Cardiac muscle cell (in vitro differentiated cells and primary cell): ENCODE data around the gene CDH16. TPM values are rescaled to one million over a fixed set of nuclear protein-coding genes. Genes with fewer than 3 reads are reported as not detected.

Experiments used
- DNase-seq, 2 donors: peaks; one replicate each; pipeline versions ENCODE4 v3.0.0 to v3.0.0-alpha.2; 2010 to 2017; ENCODE audit warnings: low read depth in 1 of 2, low spot score in 1 of 2
- H3K27ac ChIP-seq: fragments of 200-600 bp; sonication (generic); 2 replicates; pipeline ENCODE4 v1.5.1; 2016
- H3K27me3 ChIP-seq: fragments of 200-600 bp; sonication (generic); 2 replicates; pipeline ENCODE4 v1.6.0; 2016; ENCODE audit warnings: control low read depth
- H3K36me3 ChIP-seq: fragments of 200-600 bp; sonication (generic); 2 replicates; pipeline ENCODE4 v1.5.1; 2016; ENCODE audit warnings: control low read depth
- H3K4me1 ChIP-seq: fragments of 200-600 bp; sonication (generic); 2 replicates; pipeline ENCODE4 v1.8.1; 2017; ENCODE audit warnings: low read depth, mild to moderate bottlenecking, mixed run types
- H3K4me3 ChIP-seq: fragments of 200-600 bp; sonication (generic); 2 replicates; pipeline ENCODE4 v1.5.1; 2016; ENCODE audit warnings: mild to moderate bottlenecking
- H3K9me3 ChIP-seq: fragments of 200-600 bp; sonication (generic); 2 replicates; pipeline ENCODE4 v1.5.1; 2017; ENCODE audit warnings: low read depth, mild to moderate bottlenecking, control low read depth
- polyA plus RNA-seq: library from polyadenylated mRNA; unstranded; fragments of >200 nt; fragmentation: Nextera tagmentation; extraction: Ambion mirVana; gene quantifications from 2 replicates; pipeline ENCODE4 v1.2.1, GENCODE V29; 2016
- total RNA-seq: library from RNA; depleted of rRNA; stranded (reverse); fragments of >200 nt; gene quantifications from 2 replicates; pipeline ENCODE4 v1.2.3, GENCODE V29; 2016
- TF ChIP-seq, protein P1 (sequence below): IDR thresholded peaks from 2 replicates; pipeline ENCODE4 v1.5.1; 2012; ENCODE audit warnings: low read depth, mild to moderate bottlenecking, low read length

Gene CDH16
- total and polyA plus RNA-seq, 2 experiments from 2014 or later: 4.4 TPM; not detected in 1

DNA sequence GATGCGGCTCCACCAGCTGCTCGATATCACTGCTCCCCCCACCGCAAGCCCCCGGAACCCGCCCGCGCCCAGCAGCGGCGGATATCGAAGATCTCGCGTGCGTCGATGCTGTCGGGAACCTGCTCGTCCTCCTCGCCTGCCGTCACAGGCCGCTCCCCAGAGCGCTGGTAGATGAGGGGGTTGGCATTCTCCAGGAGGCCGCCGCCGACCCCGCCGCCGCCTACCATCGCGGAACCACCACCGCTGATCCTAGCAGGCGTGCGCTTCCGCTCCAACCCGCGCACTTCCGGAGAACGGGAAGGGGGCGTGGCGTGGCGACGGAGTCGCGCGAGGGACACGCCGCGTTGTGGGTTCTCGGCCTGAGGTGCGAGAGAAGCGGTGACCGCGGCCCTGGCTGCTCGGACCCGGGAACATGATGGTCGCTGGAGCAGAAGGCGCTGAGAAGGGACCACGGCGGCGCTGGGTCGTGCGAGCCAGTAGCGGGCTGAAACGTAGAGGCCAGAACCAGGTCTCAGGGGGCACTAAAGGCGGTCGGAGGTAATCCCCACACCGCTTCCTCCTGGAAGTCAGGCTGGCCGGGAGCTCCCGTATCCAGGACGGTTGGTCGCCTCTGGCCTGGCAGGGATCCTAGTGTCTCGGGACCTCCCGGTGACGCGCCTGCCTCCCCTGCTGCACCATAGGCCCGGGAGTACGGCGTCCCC is 15.6 kb upstream of the CDH16 start, which contains the start of gene CIAO2B:
Gene CIAO2B, minus strand, starts transcription at position 265 of the 701 bp plus-strand sequence. Its CDS starts 38 bp downstream, at position 227.
- peak; percentile 87 to 90 for DNase-seq
- Histone ChIP-seq H3K9me3 (no peaks in the 10 kb centered on the region), H3K4me1 (peaks cover 27% of the 10 kb centered on the region), H3K27me3 (no peaks in the 10 kb centered on the region), H3K27ac (peak within 1 kb of the TSS; percentile 83), H3K36me3 (peaks cover 5% of the 10 kb centered on the region), H3K4me3 (peak within 1 kb of the TSS; percentile 62)
- TF ChIP-seq, protein P1, sequence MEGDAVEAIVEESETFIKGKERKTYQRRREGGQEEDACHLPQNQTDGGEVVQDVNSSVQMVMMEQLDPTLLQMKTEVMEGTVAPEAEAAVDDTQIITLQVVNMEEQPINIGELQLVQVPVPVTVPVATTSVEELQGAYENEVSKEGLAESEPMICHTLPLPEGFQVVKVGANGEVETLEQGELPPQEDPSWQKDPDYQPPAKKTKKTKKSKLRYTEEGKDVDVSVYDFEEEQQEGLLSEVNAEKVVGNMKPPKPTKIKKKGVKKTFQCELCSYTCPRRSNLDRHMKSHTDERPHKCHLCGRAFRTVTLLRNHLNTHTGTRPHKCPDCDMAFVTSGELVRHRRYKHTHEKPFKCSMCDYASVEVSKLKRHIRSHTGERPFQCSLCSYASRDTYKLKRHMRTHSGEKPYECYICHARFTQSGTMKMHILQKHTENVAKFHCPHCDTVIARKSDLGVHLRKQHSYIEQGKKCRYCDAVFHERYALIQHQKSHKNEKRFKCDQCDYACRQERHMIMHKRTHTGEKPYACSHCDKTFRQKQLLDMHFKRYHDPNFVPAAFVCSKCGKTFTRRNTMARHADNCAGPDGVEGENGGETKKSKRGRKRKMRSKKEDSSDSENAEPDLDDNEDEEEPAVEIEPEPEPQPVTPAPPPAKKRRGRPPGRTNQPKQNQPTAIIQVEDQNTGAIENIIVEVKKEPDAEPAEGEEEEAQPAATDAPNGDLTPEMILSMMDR: no peak

DNA sequence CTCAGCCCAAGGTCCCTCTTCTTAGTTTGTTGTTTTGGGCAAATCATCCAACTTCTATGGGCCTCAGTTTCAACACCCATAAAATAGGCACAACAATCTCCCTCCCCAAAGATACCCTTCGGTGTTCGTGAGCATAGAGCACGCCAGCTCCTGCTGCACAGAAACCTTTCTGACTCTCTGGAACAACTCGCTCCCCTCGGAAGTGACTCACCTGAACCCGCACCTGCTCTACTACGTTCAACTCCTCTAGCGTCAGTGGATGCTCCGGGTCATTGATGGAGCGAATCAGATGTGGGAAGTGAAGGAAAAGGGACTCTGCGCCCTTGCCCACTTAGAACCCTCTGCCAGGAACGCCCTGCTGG is 15.1 kb upstream of the CDH16 start:
- Histone ChIP-seq H3K4me1 (peaks cover 27% of the 10 kb centered on the region), H3K27me3 (no peaks in the 10 kb centered on the region), H3K27ac (no peak overlapping the region), H3K9me3 (no peaks in the 10 kb centered on the region), H3K36me3 (peaks cover under 1% of the 10 kb centered on the region), H3K4me3 (peak overlapping the region; percentile 62)
- TF ChIP-seq, protein P1: no peak
- DNase-seq: no peak

DNA sequence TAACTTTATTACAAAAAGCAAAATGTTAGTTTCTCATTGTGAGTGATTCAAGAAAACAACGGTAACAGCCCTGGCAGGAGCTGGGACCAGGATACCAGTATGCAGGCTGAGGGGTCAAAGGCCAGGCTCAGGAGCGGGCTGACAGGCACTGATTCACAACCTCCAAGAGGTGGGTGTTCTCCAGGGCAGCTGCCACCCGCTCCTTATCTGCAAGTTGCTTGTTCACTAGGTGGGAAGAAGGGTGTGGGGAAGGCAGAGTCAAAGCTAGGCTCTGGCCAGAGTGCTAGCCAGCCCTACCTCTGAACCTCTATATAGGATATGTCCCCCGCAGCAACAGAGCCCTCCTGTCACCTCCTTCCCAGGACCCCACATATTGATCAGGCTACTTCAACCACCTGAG is 13.4 kb upstream of the CDH16 start:
- H3K4me3 ChIP-seq: no peak overlapping the region
- H3K4me1 ChIP-seq: peaks cover 33% of the 10 kb centered on the region
- no peaks in the 10 kb centered on the region for H3K9me3 ChIP-seq
- H3K27me3 ChIP-seq: no peaks in the 10 kb centered on the region
- no peaks in the 10 kb centered on the region for H3K36me3 ChIP-seq
- TF ChIP-seq, protein P1: no peak
- H3K27ac ChIP-seq: peak overlapping the region; percentile 34
- DNase-seq: no peak

DNA sequence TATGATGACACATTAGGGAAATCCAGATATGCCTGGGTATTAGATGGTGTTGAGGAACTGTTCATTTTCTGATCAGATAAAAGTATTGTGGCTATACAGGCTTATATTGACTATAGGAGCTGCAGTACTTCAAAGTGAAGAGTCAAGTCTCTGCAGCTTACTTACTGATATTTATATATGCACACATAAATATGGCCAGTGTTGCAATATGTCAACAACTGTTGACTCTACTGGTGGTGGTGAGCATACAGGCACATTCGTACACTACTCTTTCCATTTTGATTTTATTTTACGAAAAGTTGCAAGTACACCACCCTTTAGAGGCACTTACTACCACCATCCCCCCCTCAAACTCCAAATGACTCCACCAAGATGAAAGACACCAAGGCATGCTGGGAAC is 13.0 kb upstream of the CDH16 start:
- DNase-seq: no peak
- peaks cover 37% of the 10 kb centered on the region for H3K4me1 ChIP-seq
- H3K4me3 ChIP-seq: no peak overlapping the region
- H3K9me3 ChIP-seq: no peaks in the 10 kb centered on the region
- no peak overlapping the region for H3K27ac ChIP-seq
- no peaks in the 10 kb centered on the region for H3K27me3 ChIP-seq
- TF ChIP-seq, protein P1: no peak
- H3K36me3 ChIP-seq: no peaks in the 10 kb centered on the region

DNA sequence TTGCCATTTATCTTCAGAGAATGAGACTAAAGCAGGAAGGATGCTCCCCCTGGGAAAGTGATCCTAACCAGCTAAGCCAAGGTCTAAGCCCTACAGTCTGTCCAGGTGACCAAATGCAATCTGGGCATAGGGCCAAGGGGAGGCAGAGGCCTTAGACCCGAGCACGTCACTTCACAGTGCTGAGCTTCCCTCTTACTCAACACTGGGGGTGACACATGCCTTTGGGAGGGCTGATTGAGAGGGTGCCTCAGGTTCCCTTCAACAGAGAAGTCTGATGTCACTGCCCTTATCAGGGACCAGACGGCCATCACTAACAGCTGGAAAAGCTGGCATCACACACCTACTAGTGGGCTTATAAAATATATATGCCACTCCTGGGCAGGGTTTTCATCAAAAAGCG is 11.5 kb upstream of the CDH16 start:
- Histone ChIP-seq H3K4me3 (no peak overlapping the region), H3K4me1 (peaks cover 37% of the 10 kb centered on the region), H3K27ac (peak overlapping the region; percentile 74), H3K27me3 (no peaks in the 10 kb centered on the region), H3K36me3 (no peaks in the 10 kb centered on the region), H3K9me3 (no peaks in the 10 kb centered on the region)
- peak; percentile 52 to 60 for DNase-seq
- TF ChIP-seq, protein P1: no peak
